Right lobe of liver (tissue), 4 donors: Measurements from ENCODE around the gene ETFB.

Experiments used
- POLR2A ChIP-seq: fragments of 450-650 bp; IDR thresholded peaks from one replicate; pipeline ENCODE4 v1.6.1; 2017; ENCODE audit warnings: antibody characterized with exemption, mild to moderate bottlenecking
- TF ChIP-seq, protein P1 (sequence below), 4 donors: fragments of 200-600 bp in 3 of 4; fragments of 450-650 bp in 1 of 4; IDR thresholded peaks; one replicate each; pipeline versions ENCODE4 v1.5.1 to v1.8.0; 2016 to 2022; ENCODE audit warnings: antibody characterized with exemption in 4 of 4, mild to moderate bottlenecking in 2 of 4
- donor health status: DM: no; HTN: no; CAD: no.
- donor health status: DM: no; HTN: no; CAD: no.
- donor health status: DM: no; HTN: yes; CAD: no.

DNA sequence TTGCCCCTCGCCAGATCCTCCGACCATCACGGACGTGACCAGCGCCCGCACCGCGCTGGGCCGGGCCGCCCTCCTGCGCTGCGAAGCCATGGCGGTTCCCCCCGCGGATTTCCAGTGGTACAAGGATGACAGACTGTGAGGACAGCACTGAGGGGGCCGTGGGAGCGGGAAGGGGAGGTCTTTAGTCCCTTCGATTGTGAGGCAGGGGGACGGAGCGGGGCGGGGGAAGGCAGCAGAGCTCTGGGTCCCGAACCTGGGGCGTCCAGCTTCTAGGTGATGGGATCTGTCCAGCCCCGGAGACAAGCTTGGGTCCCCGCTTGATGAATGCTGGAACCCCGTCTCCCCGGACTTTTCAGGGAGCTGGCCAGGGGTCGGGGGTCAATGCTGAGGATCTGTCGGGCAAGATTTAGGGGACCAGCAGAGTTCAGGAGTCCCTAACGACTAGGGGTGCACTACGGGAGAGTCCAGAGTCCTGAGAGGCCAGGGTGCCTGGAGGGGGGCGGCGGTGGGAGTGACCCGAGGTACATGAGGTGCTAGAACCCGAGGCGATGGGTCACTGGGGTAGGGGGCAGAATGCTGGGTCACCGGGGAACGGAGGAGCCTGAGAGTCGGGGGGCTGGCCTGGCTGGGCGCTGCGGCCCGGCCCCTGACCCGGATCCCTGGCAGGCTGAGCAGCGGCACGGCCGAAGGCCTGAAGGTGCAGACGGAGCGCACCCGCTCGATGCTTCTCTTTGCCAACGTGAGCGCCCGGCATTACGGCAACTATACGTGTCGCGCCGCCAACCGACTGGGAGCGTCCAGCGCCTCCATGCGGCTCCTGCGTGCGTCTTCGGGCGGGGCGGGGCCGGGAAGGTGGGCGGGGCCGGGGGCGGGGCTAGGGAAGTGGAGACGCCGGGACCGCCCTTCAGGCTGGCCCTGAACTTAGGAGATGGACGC lies 38.9 kb downstream of the ETFB start:
- TF ChIP-seq, protein P1, sequence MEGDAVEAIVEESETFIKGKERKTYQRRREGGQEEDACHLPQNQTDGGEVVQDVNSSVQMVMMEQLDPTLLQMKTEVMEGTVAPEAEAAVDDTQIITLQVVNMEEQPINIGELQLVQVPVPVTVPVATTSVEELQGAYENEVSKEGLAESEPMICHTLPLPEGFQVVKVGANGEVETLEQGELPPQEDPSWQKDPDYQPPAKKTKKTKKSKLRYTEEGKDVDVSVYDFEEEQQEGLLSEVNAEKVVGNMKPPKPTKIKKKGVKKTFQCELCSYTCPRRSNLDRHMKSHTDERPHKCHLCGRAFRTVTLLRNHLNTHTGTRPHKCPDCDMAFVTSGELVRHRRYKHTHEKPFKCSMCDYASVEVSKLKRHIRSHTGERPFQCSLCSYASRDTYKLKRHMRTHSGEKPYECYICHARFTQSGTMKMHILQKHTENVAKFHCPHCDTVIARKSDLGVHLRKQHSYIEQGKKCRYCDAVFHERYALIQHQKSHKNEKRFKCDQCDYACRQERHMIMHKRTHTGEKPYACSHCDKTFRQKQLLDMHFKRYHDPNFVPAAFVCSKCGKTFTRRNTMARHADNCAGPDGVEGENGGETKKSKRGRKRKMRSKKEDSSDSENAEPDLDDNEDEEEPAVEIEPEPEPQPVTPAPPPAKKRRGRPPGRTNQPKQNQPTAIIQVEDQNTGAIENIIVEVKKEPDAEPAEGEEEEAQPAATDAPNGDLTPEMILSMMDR (IDR thresholded peaks at IDR 0.05), result peak in 3 of 4 donors; percentile 11 to 20 (median 13)
- no peak for TF ChIP-seq POLR2A
